Spleen (tissue), 11 donors: ENCODE measurements around the gene CD40. TPM values are rescaled to one million over a fixed set of nuclear protein-coding genes. Genes with fewer than 3 reads are reported as not detected.

Experiments
- DNase-seq: peaks from one replicate; pipeline ENCODE4 v3.0.0-alpha.2; 2020
- H3K27ac ChIP-seq, 8 donors: fragments of 200-600 bp; sonication (generic) in 7 of 8; 1 replicate in 4 of 8; 2 replicates in 4 of 8; pipeline versions ENCODE4 v1.5.0 to v1.8.0; 2016 to 2021; ENCODE audit warnings: inconsistent platforms in 4 of 8, mild to moderate bottlenecking in 4 of 8, moderate library complexity in 1 of 8
- H3K27me3 ChIP-seq, 7 donors: fragments of 200-600 bp; sonication (generic) in 6 of 7; replicated peaks in 1 of 7; 1 replicate in 4 of 7; 2 replicates in 3 of 7; pipeline versions ENCODE4 v1.5.0 to v1.8.0; 2016 to 2021; ENCODE audit warnings: inconsistent platforms in 3 of 7, mild to moderate bottlenecking in 1 of 7
- H3K36me3 ChIP-seq, 6 donors: fragments of 200-600 bp; sonication (generic) in 5 of 6; 1 replicate in 4 of 6; 2 replicates in 2 of 6; pipeline versions ENCODE4 v1.5.0 to v1.8.0; 2016 to 2021; ENCODE audit warnings: inconsistent platforms in 2 of 6
- H3K4me1 ChIP-seq, 6 donors: fragments of 200-600 bp; sonication (generic) in 5 of 6; 1 replicate in 3 of 6; 2 replicates in 3 of 6; pipeline versions ENCODE4 v1.5.0 to v1.8.0; 2016 to 2021; ENCODE audit warnings: inconsistent platforms in 3 of 6
- H3K4me3 ChIP-seq, 8 donors: fragments of 200-600 bp; sonication (generic) in 7 of 8; 1 replicate in 4 of 8; 2 replicates in 4 of 8; pipeline versions ENCODE4 v1.5.0 to v1.8.0; 2016 to 2021; ENCODE audit warnings: inconsistent platforms in 4 of 8, mild to moderate bottlenecking in 4 of 8, moderate library complexity in 2 of 8
- H3K9me3 ChIP-seq, 8 donors: fragments of 200-600 bp; sonication (generic) in 7 of 8; 1 replicate in 4 of 8; 2 replicates in 4 of 8; pipeline versions ENCODE4 v1.5.0 to v1.8.0; 2016 to 2021; ENCODE audit warnings: inconsistent platforms in 4 of 8
- POLR2A ChIP-seq, 3 donors: fragments of 450-650 bp; IDR thresholded peaks; one replicate each; pipeline ENCODE4 v1.5.1; 2017; ENCODE audit warnings: antibody characterized with exemption in 3 of 3, mild to moderate bottlenecking in 1 of 3
- POLR2AphosphoS5 ChIP-seq, 3 donors: sonication (generic); formaldehyde crosslinking; IDR thresholded peaks; one replicate each; pipeline ENCODE4 v1.5.1; 2017; ENCODE audit warnings: antibody characterized with exemption in 3 of 3
- WGBS, 5 donors: extraction: QIAGEN DNeasy Blood & Tissue Kit in 3 of 5; methylation state at CpG; one replicate each; pipeline versions ENCODE4 v1.1.5 to v1.1.7; 2013 to 2018; 5-methylcytosine and 5-hydroxymethylcytosine counted together
- intact Hi-C: fragments of 100-400 bp; cut with DNase I; formaldehyde crosslinking; loops from one replicate; pipeline ENCODE4 v1.15.0; 2023; ENCODE audit warnings: low total_unique reads
- polyA plus RNA-seq, 3 donors: library from polyadenylated mRNA; stranded (reverse); fragments of 200-250 nt; gene quantifications; one replicate each; pipeline ENCODE4 v1.2.1, GENCODE V29; 2013
- total RNA-seq, 7 donors: library from RNA; depleted of rRNA in 3 of 7; stranded (reverse); fragments of >200 nt in 3 of 7; fragmentation: NEBNext Ultra II Directional in 4 of 7; extraction: Animal tissue kit (Norgen Biotek cat#: 25700) in 4 of 7; gene quantifications; one replicate each; pipeline versions ENCODE4 v1.1.0 to v1.2.1, GENCODE V29; 2016 to 2021
- TF ChIP-seq, protein P1 (sequence below), 11 experiments: fragments of 200-600 bp in 7 of 11; fragments of 450-650 bp in 4 of 11; sonication (generic) in 4 of 11; IDR thresholded peaks in 8 of 11; conservative IDR thresholded peaks in 3 of 11; 1 replicate in 7 of 11; 2 replicates in 4 of 11; pipeline versions ENCODE4 v1.4.0 to v1.8.0; 2016 to 2021; ENCODE audit warnings: antibody characterized with exemption in 11 of 11, inconsistent platforms in 4 of 11, mild to moderate bottlenecking in 1 of 11
- donor health status: healthy with polysubstance abuse.
- donor health status: DM: no; HTN: no; CAD: no; lungs with moderate emphysema.
- donor health status: DM: no; HTN: no; CAD: no.
- donor health status: Bipolar disorder and iron deficiency.
- donor health status: healthy.
- donor health status: DM: no; HTN: no; CAD: no.
- donor health status: DM: yes; HTN: yes; CAD: no.

The CD40 gene
- total and polyA plus RNA-seq, 10 donors: 30.7 to 108 (median 52.9) TPM

DNA sequence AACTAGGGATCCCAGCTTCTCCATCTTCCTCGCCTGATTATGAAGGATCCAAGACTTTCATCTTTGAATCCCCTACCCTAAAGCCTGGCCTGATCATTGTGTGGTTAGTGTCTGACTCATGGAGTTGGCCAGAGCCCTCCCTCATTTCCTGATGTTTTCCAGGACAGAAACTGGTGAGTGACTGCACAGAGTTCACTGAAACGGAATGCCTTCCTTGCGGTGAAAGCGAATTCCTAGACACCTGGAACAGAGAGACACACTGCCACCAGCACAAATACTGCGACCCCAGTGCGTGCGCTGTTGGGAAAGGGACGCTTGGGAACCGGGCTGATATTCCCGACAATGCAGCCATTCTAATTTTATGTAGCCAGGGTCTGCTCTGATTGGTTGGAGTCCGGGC is 4.0 kb downstream of the CD40 start:
- no peaks in the 10 kb centered on the region for H3K27me3 ChIP-seq
- H3K4me1 ChIP-seq: peaks cover 28 to 66% (median 51%) of the 10 kb centered on the region in 6 donors
- WGBS, 5 donors: 78 to 87% (median 81%) methylated on average over 11 of the region's 11 CpGs
- no peak overlapping the region for H3K4me3 ChIP-seq
- H3K9me3 ChIP-seq: no peaks in the 10 kb centered on the region
- peak overlapping the region in 1 of 8 donors; percentile 93 for H3K27ac ChIP-seq
- no peak for DNase-seq
- intact Hi-C loops: no loop called here
- TF ChIP-seq POLR2A (IDR thresholded peaks at IDR 0.05) (no peak), POLR2AphosphoS5 (IDR thresholded peaks at IDR 0.05) (no peak)
- TF ChIP-seq, protein P1, sequence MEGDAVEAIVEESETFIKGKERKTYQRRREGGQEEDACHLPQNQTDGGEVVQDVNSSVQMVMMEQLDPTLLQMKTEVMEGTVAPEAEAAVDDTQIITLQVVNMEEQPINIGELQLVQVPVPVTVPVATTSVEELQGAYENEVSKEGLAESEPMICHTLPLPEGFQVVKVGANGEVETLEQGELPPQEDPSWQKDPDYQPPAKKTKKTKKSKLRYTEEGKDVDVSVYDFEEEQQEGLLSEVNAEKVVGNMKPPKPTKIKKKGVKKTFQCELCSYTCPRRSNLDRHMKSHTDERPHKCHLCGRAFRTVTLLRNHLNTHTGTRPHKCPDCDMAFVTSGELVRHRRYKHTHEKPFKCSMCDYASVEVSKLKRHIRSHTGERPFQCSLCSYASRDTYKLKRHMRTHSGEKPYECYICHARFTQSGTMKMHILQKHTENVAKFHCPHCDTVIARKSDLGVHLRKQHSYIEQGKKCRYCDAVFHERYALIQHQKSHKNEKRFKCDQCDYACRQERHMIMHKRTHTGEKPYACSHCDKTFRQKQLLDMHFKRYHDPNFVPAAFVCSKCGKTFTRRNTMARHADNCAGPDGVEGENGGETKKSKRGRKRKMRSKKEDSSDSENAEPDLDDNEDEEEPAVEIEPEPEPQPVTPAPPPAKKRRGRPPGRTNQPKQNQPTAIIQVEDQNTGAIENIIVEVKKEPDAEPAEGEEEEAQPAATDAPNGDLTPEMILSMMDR (IDR thresholded peaks at IDR 0.05 in 8 of 11, conservative IDR thresholded peaks at IDR 0.05 in 3 of 11): no peak
- peaks cover 0 to 58% (median 47%) of the 10 kb centered on the region in 6 donors for H3K36me3 ChIP-seq

DNA sequence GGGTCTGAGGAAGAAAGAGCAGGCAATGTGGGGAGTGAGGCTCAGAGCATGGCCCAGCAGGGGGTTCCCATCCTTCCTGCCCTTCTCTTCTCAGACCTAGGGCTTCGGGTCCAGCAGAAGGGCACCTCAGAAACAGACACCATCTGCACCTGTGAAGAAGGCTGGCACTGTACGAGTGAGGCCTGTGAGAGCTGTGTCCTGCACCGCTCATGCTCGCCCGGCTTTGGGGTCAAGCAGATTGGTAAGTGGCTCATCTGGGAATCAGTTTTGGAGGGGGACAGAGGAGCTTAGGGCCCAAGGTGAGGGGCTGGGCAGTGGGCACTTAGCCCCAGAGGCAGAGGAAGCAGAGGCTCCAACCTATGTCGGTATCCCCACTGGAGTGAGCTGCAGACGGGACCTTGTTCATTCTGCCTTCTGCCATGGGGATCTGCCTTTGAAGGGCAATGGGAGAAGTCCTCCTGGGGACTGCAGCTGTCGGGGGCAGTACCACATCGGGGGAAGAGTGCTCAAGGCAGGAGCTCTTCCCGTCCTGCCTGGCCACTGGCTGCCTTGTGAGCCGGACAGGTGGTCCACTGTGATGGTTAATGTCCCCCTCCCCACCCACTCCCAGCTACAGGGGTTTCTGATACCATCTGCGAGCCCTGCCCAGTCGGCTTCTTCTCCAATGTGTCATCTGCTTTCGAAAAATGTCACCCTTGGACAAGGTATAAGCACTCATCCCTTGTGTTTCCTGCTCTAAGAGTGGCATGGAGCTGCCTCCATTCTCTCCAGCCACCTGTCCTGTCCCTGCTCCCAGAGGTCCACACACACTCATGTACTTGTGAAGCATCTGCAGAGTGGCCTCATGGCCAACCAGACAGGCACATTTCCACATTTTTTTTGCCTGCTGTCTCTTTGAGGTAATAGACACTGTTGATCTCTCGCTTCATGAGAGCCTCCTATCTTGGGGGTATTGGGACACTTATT is 4.7 kb downstream of the CD40 start:
- Histone ChIP-seq H3K9me3 (no peaks in the 10 kb centered on the region), H3K4me3 (no peak overlapping the region), H3K36me3 (peaks cover 0 to 65% (median 49%) of the 10 kb centered on the region in 6 donors), H3K4me1 (peaks cover 23 to 58% (median 44%) of the 10 kb centered on the region in 6 donors), H3K27me3 (no peaks in the 10 kb centered on the region), H3K27ac (no peak overlapping the region)
- 89 to 93% (median 91%) methylated on average over 11 to 15 of the region's 15 CpGs for WGBS, 5 donors
- no peak for DNase-seq
- peak in 1 of 3 donors; percentile 11 for TF ChIP-seq POLR2AphosphoS5 (IDR thresholded peaks at IDR 0.05)
- TF ChIP-seq POLR2A (IDR thresholded peaks at IDR 0.05): no peak
- intact Hi-C loops: no loop called here

DNA sequence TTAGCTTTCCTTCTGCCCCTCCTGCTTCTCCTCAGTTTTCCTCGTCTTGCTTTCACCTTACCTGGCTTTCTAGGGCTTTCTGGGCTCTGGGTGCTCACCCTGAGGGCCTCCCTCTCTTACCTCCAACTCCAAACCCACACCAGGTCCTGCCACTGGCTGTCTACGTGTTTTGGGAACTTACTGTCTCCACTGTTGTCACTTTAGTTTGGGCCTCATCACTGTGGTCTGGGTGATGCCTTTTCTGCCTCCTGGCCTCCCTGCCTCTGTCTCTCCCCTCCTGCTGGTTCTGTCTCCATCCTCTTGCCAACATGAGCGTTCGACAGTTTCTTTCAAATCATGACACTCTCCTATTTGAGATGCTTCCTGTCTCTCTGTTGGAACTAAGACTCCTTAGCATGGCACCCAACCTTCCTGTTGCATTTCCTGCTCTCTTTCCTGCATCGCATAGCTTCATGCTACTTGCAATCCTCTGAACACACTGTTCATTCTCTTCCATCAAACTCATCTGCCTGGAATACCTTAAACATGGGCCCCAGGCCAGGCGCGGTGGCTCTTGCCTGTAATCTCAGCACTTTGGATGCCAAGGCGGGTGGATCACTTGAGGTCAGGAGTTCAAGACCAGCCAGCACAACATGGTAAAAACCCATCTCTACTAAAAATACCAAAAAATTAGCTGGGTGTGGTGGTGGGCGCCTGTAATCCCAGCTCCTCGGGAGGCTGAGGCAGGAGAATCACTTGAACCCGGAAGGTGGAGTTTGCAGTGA is 5.5 kb downstream of the CD40 start:
- TF ChIP-seq POLR2AphosphoS5 (IDR thresholded peaks at IDR 0.05): no peak
- TF ChIP-seq, protein P1 (IDR thresholded peaks at IDR 0.05 in 8 of 11, conservative IDR thresholded peaks at IDR 0.05 in 3 of 11): no peak
- no peak for TF ChIP-seq POLR2A (IDR thresholded peaks at IDR 0.05)
- WGBS, 5 donors: 82 to 90% (median 88%) methylated on average over 11 of the region's 11 CpGs
- H3K4me1 ChIP-seq: peaks cover 23 to 50% (median 35%) of the 10 kb centered on the region in 6 donors
- no peaks in the 10 kb centered on the region for H3K9me3 ChIP-seq
- intact Hi-C loops: no loop called here
- H3K27ac ChIP-seq: no peak overlapping the region
- H3K27me3 ChIP-seq: no peaks in the 10 kb centered on the region
- no peak overlapping the region for H3K4me3 ChIP-seq
- DNase-seq: peak; percentile 25
- peaks cover 0 to 74% (median 51%) of the 10 kb centered on the region in 6 donors for H3K36me3 ChIP-seq

DNA sequence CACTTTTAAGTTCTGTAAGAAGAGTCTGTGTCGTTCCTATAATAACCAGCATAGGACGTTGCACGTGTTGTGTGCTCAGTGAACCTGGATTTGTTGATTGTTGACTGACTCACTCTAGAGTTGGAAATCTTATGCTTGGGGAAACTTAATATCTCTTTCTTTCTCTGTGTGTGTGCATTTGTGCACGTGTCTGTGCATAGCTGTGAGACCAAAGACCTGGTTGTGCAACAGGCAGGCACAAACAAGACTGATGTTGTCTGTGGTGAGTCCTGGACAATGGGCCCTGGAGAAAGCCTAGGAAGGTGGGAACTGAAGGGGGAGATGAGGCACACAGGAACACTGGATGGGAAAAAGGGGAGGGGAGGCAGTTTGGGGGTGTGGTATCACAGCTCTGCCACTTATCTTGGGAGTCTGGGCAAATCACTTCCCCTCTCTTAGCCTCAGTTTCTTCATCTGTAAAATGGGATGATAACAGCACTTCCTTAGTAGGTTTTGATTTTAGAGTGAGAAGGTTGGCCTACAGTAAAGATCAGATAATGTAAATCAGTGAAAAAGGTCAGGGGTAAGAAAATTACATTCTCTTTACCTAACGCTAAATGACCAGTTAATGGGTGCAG is 8.4 kb downstream of the CD40 start:
- H3K4me3 ChIP-seq: no peak overlapping the region
- no peak overlapping the region for H3K27ac ChIP-seq
- whole genome bisulfite sequencing, 5 donors: 77 to 95% (median 89%) methylated on average over 4 to 5 of the region's 5 CpGs
- peaks cover 6 to 29% (median 9%) of the 10 kb centered on the region in 6 donors for H3K4me1 ChIP-seq
- no peak for DNase-seq
- no peaks in the 10 kb centered on the region for H3K9me3 ChIP-seq
- intact Hi-C loops: no loop called here
- peaks cover 0 to 77% (median 51%) of the 10 kb centered on the region in 6 donors for H3K36me3 ChIP-seq
- H3K27me3 ChIP-seq: peaks cover 0 to 17% (median 0%) of the 10 kb centered on the region in 7 donors
- TF ChIP-seq POLR2AphosphoS5 (IDR thresholded peaks at IDR 0.05) (no peak), POLR2A (IDR thresholded peaks at IDR 0.05) (no peak)
- TF ChIP-seq, protein P1 (IDR thresholded peaks at IDR 0.05 in 8 of 11, conservative IDR thresholded peaks at IDR 0.05 in 3 of 11): no peak
